Measurements from ENCODE around the gene IL19.

DNA sequence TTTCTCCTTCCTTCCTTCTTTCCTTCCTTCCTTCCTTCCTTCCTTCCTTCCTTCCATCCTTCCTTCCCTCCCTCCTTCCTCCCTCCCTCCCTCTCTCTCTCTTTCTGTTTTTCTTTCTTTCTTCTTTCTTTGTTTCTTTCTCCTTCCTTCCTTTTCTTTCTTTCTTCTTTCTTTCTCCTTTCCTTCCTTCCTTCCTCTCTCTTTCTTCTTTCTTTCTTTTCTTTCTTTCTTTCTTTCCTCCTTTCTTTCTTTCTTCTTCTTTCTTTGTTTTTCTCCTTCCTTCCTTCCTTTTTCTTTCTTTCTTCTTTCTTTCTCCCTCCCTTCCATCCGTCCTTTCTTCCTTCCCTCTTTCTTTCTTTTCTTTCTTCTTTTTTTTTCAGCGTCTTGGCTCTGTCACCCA, 18.1 kb upstream of the IL19 start:
- TF ChIP-seq, protein P1, sequence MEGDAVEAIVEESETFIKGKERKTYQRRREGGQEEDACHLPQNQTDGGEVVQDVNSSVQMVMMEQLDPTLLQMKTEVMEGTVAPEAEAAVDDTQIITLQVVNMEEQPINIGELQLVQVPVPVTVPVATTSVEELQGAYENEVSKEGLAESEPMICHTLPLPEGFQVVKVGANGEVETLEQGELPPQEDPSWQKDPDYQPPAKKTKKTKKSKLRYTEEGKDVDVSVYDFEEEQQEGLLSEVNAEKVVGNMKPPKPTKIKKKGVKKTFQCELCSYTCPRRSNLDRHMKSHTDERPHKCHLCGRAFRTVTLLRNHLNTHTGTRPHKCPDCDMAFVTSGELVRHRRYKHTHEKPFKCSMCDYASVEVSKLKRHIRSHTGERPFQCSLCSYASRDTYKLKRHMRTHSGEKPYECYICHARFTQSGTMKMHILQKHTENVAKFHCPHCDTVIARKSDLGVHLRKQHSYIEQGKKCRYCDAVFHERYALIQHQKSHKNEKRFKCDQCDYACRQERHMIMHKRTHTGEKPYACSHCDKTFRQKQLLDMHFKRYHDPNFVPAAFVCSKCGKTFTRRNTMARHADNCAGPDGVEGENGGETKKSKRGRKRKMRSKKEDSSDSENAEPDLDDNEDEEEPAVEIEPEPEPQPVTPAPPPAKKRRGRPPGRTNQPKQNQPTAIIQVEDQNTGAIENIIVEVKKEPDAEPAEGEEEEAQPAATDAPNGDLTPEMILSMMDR (IDR thresholded peaks at IDR 0.05; ENCODE audit: low read length) = no peak
- TF ChIP-seq EZH2 (IDR thresholded peaks at IDR 0.05; ENCODE audit: borderline replicate concordance, low read length) = no peak
